ENCODE measurements around the gene EPSTI1. TPM values are rescaled to one million over a fixed set of nuclear protein-coding genes. Genes with fewer than 3 reads are reported as not detected.

The EPSTI1 gene
- total RNA-seq, 1 donor from 2014 or later, result 11.9 TPM

- Mint-ChIP-seq H3K27me3 (ENCODE audit: low read depth) (no peaks in the 10 kb centered on the region), H3K27ac (no peak overlapping the region), H3K9me3 (no peaks in the 10 kb centered on the region), H3K36me3 (ENCODE audit: low read depth) (peaks cover 79% of the 10 kb centered on the region), H3K4me1 (ENCODE audit: low read depth) (no peaks in the 10 kb centered on the region), H3K4me3 (ENCODE audit: low read depth) (no peak overlapping the region)
- intact Hi-C loops (cut with micrococcal nuclease), result no loop called here
- DNase-seq (ENCODE audit: low spot score), result no peak
These were observed 34.2 kb downstream of the EPSTI1 start for GRCh38 chr13:42957881-42958280.

- intact Hi-C loops (cut with micrococcal nuclease), result no loop called here
- Mint-ChIP-seq H3K4me1 (ENCODE audit: low read depth) (no peaks in the 10 kb centered on the region), H3K36me3 (ENCODE audit: low read depth) (peaks cover 88% of the 10 kb centered on the region)
These were observed 41.9 kb downstream of the EPSTI1 start for GRCh38 chr13:42950181-42950580.

DNA sequence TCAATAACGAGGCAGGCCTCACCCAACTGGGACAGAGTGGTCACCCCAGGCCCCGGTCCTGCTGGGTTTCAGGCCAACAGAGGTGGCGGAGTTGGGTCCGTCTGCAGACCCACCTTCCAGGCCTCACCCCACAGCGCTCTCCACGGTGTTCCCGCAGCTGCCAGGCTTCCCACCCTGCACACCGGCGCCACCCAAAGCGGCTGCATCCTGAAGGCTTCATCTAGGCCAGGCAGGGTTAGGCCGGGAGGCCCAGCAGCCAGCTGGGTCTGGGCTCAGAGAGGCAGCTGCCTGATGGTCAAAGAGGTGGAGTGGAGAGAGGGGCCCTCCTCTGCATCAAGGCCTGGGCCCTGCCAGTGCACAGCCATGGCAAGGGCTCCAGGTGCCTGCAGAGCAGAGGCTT is 44.1 kb downstream of the EPSTI1 start:
- no peaks in the 10 kb centered on the region for H3K27me3 Mint-ChIP-seq (ENCODE audit: low read depth)
- no peak for DNase-seq (ENCODE audit: low spot score)
- no peaks in the 10 kb centered on the region for H3K4me1 Mint-ChIP-seq (ENCODE audit: low read depth)
- H3K4me3 Mint-ChIP-seq (ENCODE audit: low read depth), result no peak overlapping the region
- peaks cover 4% of the 10 kb centered on the region for H3K9me3 Mint-ChIP-seq
- no peak overlapping the region for H3K27ac Mint-ChIP-seq
- H3K36me3 Mint-ChIP-seq (ENCODE audit: low read depth), result peaks cover 91% of the 10 kb centered on the region
- intact Hi-C loops (cut with micrococcal nuclease), result no loop called here

More at GRCh38 chr13:42950181-42950580, 41.9 kb downstream of the EPSTI1 start:
- Mint-ChIP-seq H3K9me3 (no peaks in the 10 kb centered on the region), H3K27ac (no peak overlapping the region), H3K27me3 (ENCODE audit: low read depth) (no peaks in the 10 kb centered on the region), H3K4me3 (ENCODE audit: low read depth) (no peak overlapping the region)
- no peak for DNase-seq (ENCODE audit: low spot score)

GRCh38 chr13:42946927-42947326 is 45.1 kb downstream of the EPSTI1 start:
- intact Hi-C loops (cut with micrococcal nuclease), result no loop called here
- no peak overlapping the region for H3K27ac Mint-ChIP-seq

DNA sequence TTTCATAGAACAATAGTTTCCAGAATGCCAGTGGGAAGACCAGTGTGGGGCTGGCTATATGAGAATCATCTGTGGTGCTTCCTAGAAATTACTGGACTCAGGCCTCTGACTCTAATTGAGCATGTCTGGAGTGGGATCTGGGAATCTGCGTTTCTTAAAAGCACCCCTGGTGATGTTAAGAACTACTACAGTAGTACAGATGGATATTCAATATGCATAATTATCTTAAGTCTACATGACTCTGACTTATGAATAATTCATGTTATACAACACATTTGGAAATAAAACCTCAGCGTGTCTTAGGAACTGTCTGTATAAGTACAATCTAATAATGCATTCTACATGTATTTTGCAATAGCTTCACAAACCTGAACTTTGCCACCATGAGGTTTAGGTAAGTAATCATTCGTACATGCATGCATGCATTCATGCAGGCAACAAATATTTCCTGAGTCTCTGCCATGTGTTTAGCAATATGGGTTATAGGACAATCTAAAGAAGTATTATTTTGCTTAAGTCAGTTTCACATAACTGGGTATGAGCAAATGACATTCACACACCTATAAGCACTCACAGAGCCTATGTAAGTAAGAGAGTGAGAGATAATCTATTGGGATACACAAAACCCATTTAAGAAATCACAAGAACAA is 62.0 kb downstream of the EPSTI1 start:
- intact Hi-C loops (cut with micrococcal nuclease), result no loop called here
- Mint-ChIP-seq H3K4me3 (ENCODE audit: low read depth) (no peak overlapping the region), H3K27me3 (ENCODE audit: low read depth) (no peaks in the 10 kb centered on the region), H3K36me3 (ENCODE audit: low read depth) (peaks cover 53% of the 10 kb centered on the region), H3K9me3 (no peaks in the 10 kb centered on the region), H3K27ac (no peak overlapping the region), H3K4me1 (ENCODE audit: low read depth) (peaks cover 12% of the 10 kb centered on the region)
- no peak for DNase-seq (ENCODE audit: low spot score)

More at GRCh38 chr13:42946927-42947326, 45.1 kb downstream of the EPSTI1 start:
- Mint-ChIP-seq H3K36me3 (ENCODE audit: low read depth) (peaks cover 83% of the 10 kb centered on the region), H3K4me1 (ENCODE audit: low read depth) (no peaks in the 10 kb centered on the region), H3K27me3 (ENCODE audit: low read depth) (no peaks in the 10 kb centered on the region), H3K4me3 (ENCODE audit: low read depth) (no peak overlapping the region), H3K9me3 (peaks cover 4% of the 10 kb centered on the region)
- DNase-seq (ENCODE audit: low spot score), result no peak

GRCh38 chr13:42926555-42926954 is 65.5 kb downstream of the EPSTI1 start:
- peaks cover 57% of the 10 kb centered on the region for H3K36me3 Mint-ChIP-seq (ENCODE audit: low read depth)
- no peaks in the 10 kb centered on the region for H3K27me3 Mint-ChIP-seq (ENCODE audit: low read depth)
- no peaks in the 10 kb centered on the region for H3K9me3 Mint-ChIP-seq
- H3K4me3 Mint-ChIP-seq (ENCODE audit: low read depth), result no peak overlapping the region
- H3K27ac Mint-ChIP-seq, result no peak overlapping the region
- intact Hi-C loops (cut with micrococcal nuclease), result no loop called here
- no peak for DNase-seq (ENCODE audit: low spot score)
- H3K4me1 Mint-ChIP-seq (ENCODE audit: low read depth), result peaks cover 12% of the 10 kb centered on the region

DNA sequence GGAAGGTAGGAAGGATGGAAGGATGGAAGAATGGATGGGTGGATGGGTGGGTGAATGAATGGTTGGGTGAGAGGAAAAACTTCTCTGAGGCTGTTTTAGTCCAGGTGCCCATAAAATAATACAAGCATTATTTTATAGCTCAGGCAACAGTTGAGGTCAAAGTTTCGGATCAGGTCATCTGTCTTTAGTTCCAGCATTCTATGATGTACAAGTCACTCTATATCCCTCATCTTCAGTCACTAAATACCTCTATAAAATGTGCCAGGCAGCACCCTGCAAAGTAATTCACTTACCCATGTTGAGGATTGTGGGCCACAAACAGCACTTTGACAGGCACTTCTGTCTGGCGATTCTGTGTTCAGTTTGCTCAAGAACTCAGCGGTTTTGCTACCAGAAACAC is 66.0 kb downstream of the EPSTI1 start:
- H3K4me3 Mint-ChIP-seq (ENCODE audit: low read depth), result no peak overlapping the region

GRCh38 chr13:42925626-42926025 is 66.4 kb downstream of the EPSTI1 start:
- Mint-ChIP-seq H3K27me3 (ENCODE audit: low read depth) (no peaks in the 10 kb centered on the region), H3K36me3 (ENCODE audit: low read depth) (peaks cover 66% of the 10 kb centered on the region), H3K27ac (peak overlapping the region; percentile 83), H3K4me1 (ENCODE audit: low read depth) (peaks cover 12% of the 10 kb centered on the region), H3K9me3 (no peaks in the 10 kb centered on the region), H3K4me3 (ENCODE audit: low read depth) (no peak overlapping the region)
- DNase-seq (ENCODE audit: low spot score), result no peak
- intact Hi-C loops (cut with micrococcal nuclease), result no loop called here

More for the DNA sequence above, 66.0 kb downstream of the EPSTI1 start:
- intact Hi-C loops (cut with micrococcal nuclease), result no loop called here
- peak overlapping the region; percentile 83 for H3K27ac Mint-ChIP-seq
- H3K27me3 Mint-ChIP-seq (ENCODE audit: low read depth), result no peaks in the 10 kb centered on the region
- no peaks in the 10 kb centered on the region for H3K9me3 Mint-ChIP-seq
- H3K36me3 Mint-ChIP-seq (ENCODE audit: low read depth), result peaks cover 62% of the 10 kb centered on the region
- H3K4me1 Mint-ChIP-seq (ENCODE audit: low read depth), result peaks cover 12% of the 10 kb centered on the region
- no peak for DNase-seq (ENCODE audit: low spot score)

GRCh38 chr13:42924344-42924743 is 67.7 kb downstream of the EPSTI1 start:
- Mint-ChIP-seq H3K27me3 (ENCODE audit: low read depth) (no peaks in the 10 kb centered on the region), H3K36me3 (ENCODE audit: low read depth) (peaks cover 77% of the 10 kb centered on the region), H3K27ac (no peak overlapping the region), H3K4me3 (ENCODE audit: low read depth) (no peak overlapping the region), H3K4me1 (ENCODE audit: low read depth) (peaks cover 12% of the 10 kb centered on the region), H3K9me3 (no peaks in the 10 kb centered on the region)
- intact Hi-C loops (cut with micrococcal nuclease), result no loop called here
- DNase-seq (ENCODE audit: low spot score), result no peak

DNA sequence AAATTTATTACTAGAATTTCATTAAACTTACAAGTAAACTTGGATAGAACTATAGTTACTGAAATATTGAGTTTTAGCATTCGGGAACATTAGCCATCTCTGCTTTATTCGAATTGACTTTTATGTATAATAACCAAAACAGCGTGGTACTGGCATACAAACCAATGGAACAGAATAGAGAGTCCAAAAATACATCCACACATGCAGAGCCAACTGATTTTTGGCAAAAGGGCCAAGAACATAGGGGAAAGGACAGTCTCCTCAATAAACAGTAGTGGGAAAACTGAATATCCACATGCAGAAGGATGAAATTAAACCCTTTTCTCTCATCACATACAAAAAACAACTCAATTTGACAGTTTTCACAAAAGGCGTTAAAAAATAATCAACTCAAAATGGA is 84.3 kb downstream of the EPSTI1 start:
- Mint-ChIP-seq H3K27ac (no peak overlapping the region), H3K27me3 (ENCODE audit: low read depth) (no peaks in the 10 kb centered on the region), H3K4me1 (ENCODE audit: low read depth) (no peaks in the 10 kb centered on the region), H3K36me3 (ENCODE audit: low read depth) (peaks cover 52% of the 10 kb centered on the region), H3K9me3 (peaks cover 6% of the 10 kb centered on the region), H3K4me3 (ENCODE audit: low read depth) (no peak overlapping the region)
- intact Hi-C loops (cut with micrococcal nuclease), result no loop called here
- no peak for DNase-seq (ENCODE audit: low spot score)

DNA sequence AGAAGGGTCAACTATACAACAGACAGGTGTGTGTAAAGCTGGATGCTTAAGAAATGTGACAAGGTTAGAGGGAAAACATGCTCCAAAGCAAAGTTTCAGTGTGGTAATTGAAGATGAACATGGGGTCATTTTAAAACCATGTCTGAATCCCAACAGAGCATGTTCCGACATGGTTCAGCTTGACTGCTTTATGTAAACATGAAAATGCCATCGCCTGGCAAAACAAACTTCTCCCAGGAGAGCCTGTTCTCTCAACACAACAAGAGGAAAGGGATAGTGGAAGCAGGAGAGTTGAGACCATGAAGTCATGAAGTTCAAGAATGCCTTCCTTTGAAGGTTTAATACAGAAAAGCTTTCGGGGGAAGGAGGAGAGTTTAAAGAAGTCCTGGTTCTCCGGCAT is 85.8 kb downstream of the EPSTI1 start:
- Mint-ChIP-seq H3K36me3 (ENCODE audit: low read depth) (peaks cover 46% of the 10 kb centered on the region), H3K9me3 (no peaks in the 10 kb centered on the region), H3K4me3 (ENCODE audit: low read depth) (no peak overlapping the region), H3K4me1 (ENCODE audit: low read depth) (no peaks in the 10 kb centered on the region), H3K27me3 (ENCODE audit: low read depth) (no peaks in the 10 kb centered on the region), H3K27ac (no peak overlapping the region)
- DNase-seq (ENCODE audit: low spot score), result no peak
- intact Hi-C loops (cut with micrococcal nuclease), result no loop called here

- H3K4me1 Mint-ChIP-seq (ENCODE audit: low read depth), result no peaks in the 10 kb centered on the region
- no peak overlapping the region for H3K27ac Mint-ChIP-seq
- H3K36me3 Mint-ChIP-seq (ENCODE audit: low read depth), result peaks cover 44% of the 10 kb centered on the region
- DNase-seq (ENCODE audit: low spot score), result no peak
- no peak overlapping the region for H3K4me3 Mint-ChIP-seq (ENCODE audit: low read depth)
- H3K27me3 Mint-ChIP-seq (ENCODE audit: low read depth), result no peaks in the 10 kb centered on the region
- intact Hi-C loops (cut with micrococcal nuclease), result no loop called here
- H3K9me3 Mint-ChIP-seq, result no peaks in the 10 kb centered on the region
These were observed 86.5 kb downstream of the EPSTI1 start for GRCh38 chr13:42905579-42905978.

- no peak for DNase-seq (ENCODE audit: low spot score)
- H3K4me3 Mint-ChIP-seq (ENCODE audit: low read depth), result no peak overlapping the region
These were observed 92.8 kb downstream of the EPSTI1 start for GRCh38 chr13:42899266-42899665.

GRCh38 chr13:42895776-42896175 is 96.3 kb downstream of the EPSTI1 start:
- Mint-ChIP-seq H3K27me3 (ENCODE audit: low read depth) (no peaks in the 10 kb centered on the region), H3K4me1 (ENCODE audit: low read depth) (peaks cover 5% of the 10 kb centered on the region), H3K36me3 (ENCODE audit: low read depth) (peaks cover 37% of the 10 kb centered on the region), H3K4me3 (ENCODE audit: low read depth) (no peak overlapping the region), H3K9me3 (no peaks in the 10 kb centered on the region), H3K27ac (no peak overlapping the region)
- no peak for DNase-seq (ENCODE audit: low spot score)
- intact Hi-C loops (cut with micrococcal nuclease), result no loop called here

More at GRCh38 chr13:42899266-42899665, 92.8 kb downstream of the EPSTI1 start:
- intact Hi-C loops (cut with micrococcal nuclease), result no loop called here
- H3K4me1 Mint-ChIP-seq (ENCODE audit: low read depth), result peaks cover 5% of the 10 kb centered on the region
- peak overlapping the region; percentile 33 for H3K27ac Mint-ChIP-seq
- no peaks in the 10 kb centered on the region for H3K9me3 Mint-ChIP-seq
- H3K36me3 Mint-ChIP-seq (ENCODE audit: low read depth), result peaks cover 54% of the 10 kb centered on the region
- H3K27me3 Mint-ChIP-seq (ENCODE audit: low read depth), result no peaks in the 10 kb centered on the region
